Neural progenitor cell (in vitro differentiated cells): ENCODE measurements around the gene LMTK2. TPM values are rescaled to one million over a fixed set of nuclear protein-coding genes. Genes with fewer than 3 reads are reported as not detected.

Experiments
- DNase-seq: peaks from one replicate; pipeline ENCODE4 v3.0.0-alpha.2; 2016; ENCODE audit warnings: low spot score
- H2AFZ ChIP-seq: fragments of 200-600 bp; sonication (generic); replicated peaks from 2 replicates; pipeline ENCODE4 v1.6.1; 2016; ENCODE audit warnings: antibody characterized with exemption
- H3F3A ChIP-seq: fragments of 200-600 bp; sonication (generic); 2 replicates; pipeline ENCODE4 v1.6.1; 2016; ENCODE audit warnings: antibody characterized with exemption, low read depth
- H3K27ac ChIP-seq: fragments of 200-600 bp; sonication (generic); 2 replicates; pipeline ENCODE4 v1.5.1; 2016; ENCODE audit warnings: mild to moderate bottlenecking
- H3K27me3 ChIP-seq: fragments of 200-600 bp; sonication (generic); 2 replicates; pipeline ENCODE4 v1.6.1; 2016; ENCODE audit warnings: mild to moderate bottlenecking, moderate library complexity
- H3K36me3 ChIP-seq: fragments of 200-600 bp; sonication (generic); 2 replicates; pipeline ENCODE4 v1.5.1; 2016
- H3K4me1 ChIP-seq: fragments of 200-600 bp; sonication (generic); 2 replicates; pipeline ENCODE4 v1.6.1; 2016; ENCODE audit warnings: mixed run types
- H3K4me2 ChIP-seq: fragments of 200-600 bp; sonication (generic); 2 replicates; pipeline ENCODE4 v1.6.1; 2016
- H3K4me3 ChIP-seq: fragments of 200-600 bp; sonication (generic); 2 replicates; pipeline ENCODE4 v1.5.1; 2016
- H3K79me2 ChIP-seq: fragments of 200-600 bp; sonication (generic); 2 replicates; pipeline ENCODE4 v1.6.1; 2016; ENCODE audit warnings: low read depth
- H3K9ac ChIP-seq: fragments of 200-600 bp; sonication (generic); 2 replicates; pipeline ENCODE4 v1.6.1; 2016
- H3K9me3 ChIP-seq: fragments of 200-600 bp; sonication (generic); 2 replicates; pipeline ENCODE4 v1.5.1; 2016; ENCODE audit warnings: low read depth
- H4K20me1 ChIP-seq: fragments of 200-600 bp; sonication (generic); 2 replicates; pipeline ENCODE4 v1.6.1; 2016; ENCODE audit warnings: low read depth
- H3K27ac Mint-ChIP-seq: 3 replicates; pipeline ENCODE4 v1.8.0; 2021; ENCODE audit warnings: mixed read lengths
- H3K27me3 Mint-ChIP-seq: 2 replicates; pipeline ENCODE4 v1.8.0; 2022; ENCODE audit warnings: low read depth, mild to moderate bottlenecking, inconsistent platforms, moderate library complexity, mixed read lengths; ENCODE audit not compliant: insufficient read depth
- H3K36me3 Mint-ChIP-seq: 3 replicates; pipeline ENCODE4 v1.8.0; 2021; ENCODE audit warnings: mixed read lengths
- H3K4me1 Mint-ChIP-seq: 3 replicates; pipeline ENCODE4 v1.8.0; 2021; ENCODE audit warnings: mixed read lengths
- H3K4me3 Mint-ChIP-seq: 3 replicates; pipeline ENCODE4 v1.8.0; 2021; ENCODE audit warnings: mild to moderate bottlenecking, moderate library complexity, mixed read lengths
- H3K9me3 Mint-ChIP-seq: 3 replicates; pipeline ENCODE4 v1.8.0; 2020; ENCODE audit warnings: mixed read lengths
- EZH2 ChIP-seq: fragments of 200-600 bp; sonication (generic); IDR thresholded peaks from 2 replicates; pipeline ENCODE4 v1.6.1; 2017; ENCODE audit warnings: antibody characterized with exemption, mild to moderate bottlenecking, moderate library complexity
- EZH2phosphoT487 ChIP-seq: fragments of 200-600 bp; sonication (generic); IDR thresholded peaks from 2 replicates; pipeline ENCODE4 v1.6.1; 2017; ENCODE audit warnings: antibody characterized with exemption
- total RNA-seq: library from RNA; depleted of rRNA; stranded (reverse); fragments of >200 nt; gene quantifications from 2 replicates; pipeline ENCODE4 v1.2.3, GENCODE V29; 2015; ENCODE audit warnings: low replicate concordance
- TF ChIP-seq, protein P1 (sequence below): fragments of 200-600 bp; sonication (generic); IDR thresholded peaks from 2 replicates; pipeline ENCODE4 v1.5.1; 2017; ENCODE audit warnings: antibody characterized with exemption, mild to moderate bottlenecking

Gene LMTK2
- total RNA-seq, 1 donor from 2014 or later, result 14.1 TPM

DNA sequence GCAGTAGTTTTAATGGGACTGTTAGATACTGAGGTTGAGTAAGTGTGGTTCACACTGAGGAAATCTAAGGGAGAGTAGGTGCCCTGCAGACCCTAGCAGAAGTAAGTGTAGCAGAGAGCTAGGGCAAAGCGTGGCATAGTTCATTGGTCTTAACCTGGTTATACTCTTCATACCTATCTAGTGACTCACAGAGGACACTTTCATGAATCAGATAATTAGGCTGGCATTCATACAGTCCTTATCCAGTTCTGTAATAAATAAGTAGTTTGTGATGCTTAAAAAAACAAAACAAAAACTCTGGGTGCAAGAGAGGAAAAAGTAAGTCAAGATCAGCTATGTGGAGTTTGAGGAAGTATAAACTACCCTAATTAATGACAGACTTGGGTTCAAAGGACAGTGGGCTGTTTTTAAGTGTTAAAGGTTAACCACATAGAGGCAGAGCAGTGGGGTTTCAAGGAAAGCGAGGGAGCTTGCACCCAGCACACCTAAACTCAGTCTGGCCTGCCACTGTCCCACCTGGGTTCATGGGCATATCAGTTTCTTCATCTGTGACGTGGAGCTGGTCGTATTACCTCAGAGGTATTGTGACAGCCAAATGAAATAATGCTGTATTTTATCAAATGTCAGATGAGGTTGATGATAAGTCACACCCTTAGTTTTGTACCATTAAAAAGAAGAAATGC lies 27.1 kb downstream of the LMTK2 start:
- Histone ChIP-seq H3K36me3 (no peaks in the 10 kb centered on the region), H3K4me2 (no peak overlapping the region), H3K27ac (no peak overlapping the region), H3K79me2 (peaks cover 46% of the 10 kb centered on the region), H3K9me3 (no peaks in the 10 kb centered on the region), H3K9ac (no peak overlapping the region), H3K27me3 (no peaks in the 10 kb centered on the region), H4K20me1 (peaks cover 80% of the 10 kb centered on the region), H2AFZ (no peak overlapping the region), H3F3A (peaks cover 6% of the 10 kb centered on the region), H3K4me1 (peaks cover 22% of the 10 kb centered on the region), H3K4me3 (no peak overlapping the region)
- no peak for DNase-seq
- peaks cover 34% of the 10 kb centered on the region for H3K4me1 Mint-ChIP-seq
- no peak for TF ChIP-seq EZH2
- peaks cover 4% of the 10 kb centered on the region for H3K36me3 Mint-ChIP-seq
- no peak overlapping the region for H3K27ac Mint-ChIP-seq
- H3K9me3 Mint-ChIP-seq, result no peaks in the 10 kb centered on the region
- H3K27me3 Mint-ChIP-seq, result no peaks in the 10 kb centered on the region
- no peak overlapping the region for H3K4me3 Mint-ChIP-seq

DNA sequence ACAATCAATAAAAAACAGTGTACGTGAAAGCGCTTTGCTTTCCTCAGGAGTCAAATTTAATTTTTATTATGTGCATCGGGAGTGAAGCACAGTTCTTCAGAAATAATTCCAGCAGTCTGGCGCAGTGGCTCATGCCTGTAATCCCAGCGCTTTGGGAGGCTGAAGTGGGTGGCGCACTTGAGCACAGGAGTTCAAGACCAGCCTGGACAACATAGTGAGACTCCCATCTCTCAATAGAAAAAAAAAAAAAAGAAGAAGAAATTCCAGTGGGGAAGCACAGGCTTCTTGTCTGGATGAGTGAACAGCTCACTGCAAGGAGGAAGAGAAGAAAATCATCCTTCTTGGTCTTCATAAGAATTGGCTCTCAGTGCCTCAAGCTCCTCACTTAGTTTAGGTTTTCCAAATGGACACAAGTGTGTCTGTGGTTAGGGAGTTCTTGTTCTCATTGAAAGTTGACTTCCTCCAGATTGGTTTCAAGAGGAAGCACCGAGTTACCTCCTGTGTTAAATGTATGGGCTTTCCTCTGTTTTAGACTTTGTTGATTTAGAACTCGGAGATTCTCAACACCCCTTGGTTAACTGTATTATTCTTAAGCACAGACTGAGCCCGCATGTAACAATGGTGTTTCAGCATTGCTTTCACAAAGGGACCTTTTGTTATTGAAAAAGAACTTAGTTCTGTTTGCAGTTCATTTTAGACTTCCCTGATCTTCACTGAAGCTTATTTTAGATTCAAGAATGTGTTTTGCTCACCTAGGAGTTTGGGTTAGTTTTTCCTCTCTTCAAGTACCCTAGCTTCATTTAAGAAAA lies 28.0 kb downstream of the LMTK2 start:
- Mint-ChIP-seq H3K36me3 (peaks cover 4% of the 10 kb centered on the region), H3K27me3 (no peaks in the 10 kb centered on the region), H3K27ac (no peak overlapping the region), H3K9me3 (no peaks in the 10 kb centered on the region), H3K4me3 (no peak overlapping the region), H3K4me1 (peaks cover 34% of the 10 kb centered on the region)
- Histone ChIP-seq H3K4me3 (no peak overlapping the region), H3F3A (peaks cover 6% of the 10 kb centered on the region), H3K27ac (no peak overlapping the region), H3K27me3 (no peaks in the 10 kb centered on the region), H3K79me2 (peaks cover 46% of the 10 kb centered on the region), H3K4me2 (peak overlapping the region; percentile 24), H3K36me3 (no peaks in the 10 kb centered on the region), H3K9me3 (no peaks in the 10 kb centered on the region), H2AFZ (no peak overlapping the region), H3K4me1 (peaks cover 22% of the 10 kb centered on the region), H4K20me1 (peaks cover 74% of the 10 kb centered on the region), H3K9ac (no peak overlapping the region)
- DNase-seq, result peak; percentile 30
- TF ChIP-seq EZH2 (no peak), EZH2phosphoT487 (no peak)
- TF ChIP-seq, protein P1, sequence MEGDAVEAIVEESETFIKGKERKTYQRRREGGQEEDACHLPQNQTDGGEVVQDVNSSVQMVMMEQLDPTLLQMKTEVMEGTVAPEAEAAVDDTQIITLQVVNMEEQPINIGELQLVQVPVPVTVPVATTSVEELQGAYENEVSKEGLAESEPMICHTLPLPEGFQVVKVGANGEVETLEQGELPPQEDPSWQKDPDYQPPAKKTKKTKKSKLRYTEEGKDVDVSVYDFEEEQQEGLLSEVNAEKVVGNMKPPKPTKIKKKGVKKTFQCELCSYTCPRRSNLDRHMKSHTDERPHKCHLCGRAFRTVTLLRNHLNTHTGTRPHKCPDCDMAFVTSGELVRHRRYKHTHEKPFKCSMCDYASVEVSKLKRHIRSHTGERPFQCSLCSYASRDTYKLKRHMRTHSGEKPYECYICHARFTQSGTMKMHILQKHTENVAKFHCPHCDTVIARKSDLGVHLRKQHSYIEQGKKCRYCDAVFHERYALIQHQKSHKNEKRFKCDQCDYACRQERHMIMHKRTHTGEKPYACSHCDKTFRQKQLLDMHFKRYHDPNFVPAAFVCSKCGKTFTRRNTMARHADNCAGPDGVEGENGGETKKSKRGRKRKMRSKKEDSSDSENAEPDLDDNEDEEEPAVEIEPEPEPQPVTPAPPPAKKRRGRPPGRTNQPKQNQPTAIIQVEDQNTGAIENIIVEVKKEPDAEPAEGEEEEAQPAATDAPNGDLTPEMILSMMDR, result no peak

DNA sequence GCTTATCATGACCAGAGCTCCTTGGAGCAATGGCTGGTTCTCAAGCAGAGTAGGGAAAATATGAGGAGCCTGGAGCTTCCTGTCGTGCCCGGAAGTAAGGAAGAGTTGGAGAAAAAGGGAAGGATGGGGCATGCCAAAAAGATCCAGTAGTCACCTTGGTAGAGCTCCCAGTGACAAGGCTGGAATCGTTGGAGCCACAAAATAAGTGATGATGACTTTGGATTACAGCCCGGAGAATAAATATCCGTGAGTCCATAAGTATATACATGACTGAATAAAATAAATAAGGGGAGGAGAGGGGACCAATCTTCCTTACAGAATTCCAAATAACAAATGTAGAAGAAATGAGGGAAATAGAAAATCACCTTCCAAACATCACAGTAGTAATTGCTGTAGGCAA lies 29.3 kb downstream of the LMTK2 start:
- no peaks in the 10 kb centered on the region for H3K36me3 ChIP-seq
- H3K36me3 Mint-ChIP-seq, result peaks cover 6% of the 10 kb centered on the region
- H3K9me3 Mint-ChIP-seq, result no peaks in the 10 kb centered on the region
- TF ChIP-seq, protein P1, result no peak
- TF ChIP-seq EZH2 (no peak), EZH2phosphoT487 (no peak)
- peaks cover 30% of the 10 kb centered on the region for H3K4me1 Mint-ChIP-seq
- H3K27ac Mint-ChIP-seq, result no peak overlapping the region
- H3K4me1 ChIP-seq, result peaks cover 22% of the 10 kb centered on the region
- H3K4me3 Mint-ChIP-seq, result no peak overlapping the region
- H3K4me2 ChIP-seq, result no peak overlapping the region
- DNase-seq, result no peak
- H3K27me3 ChIP-seq, result no peaks in the 10 kb centered on the region
- H3K27me3 Mint-ChIP-seq, result no peaks in the 10 kb centered on the region
- H3K9ac ChIP-seq, result no peak overlapping the region
- no peak overlapping the region for H3K27ac ChIP-seq
- H3F3A ChIP-seq, result peaks cover 5% of the 10 kb centered on the region
- peaks cover 43% of the 10 kb centered on the region for H3K79me2 ChIP-seq
- no peak overlapping the region for H3K4me3 ChIP-seq
- H2AFZ ChIP-seq, result no peak overlapping the region
- H3K9me3 ChIP-seq, result no peaks in the 10 kb centered on the region
- H4K20me1 ChIP-seq, result peaks cover 60% of the 10 kb centered on the region

DNA sequence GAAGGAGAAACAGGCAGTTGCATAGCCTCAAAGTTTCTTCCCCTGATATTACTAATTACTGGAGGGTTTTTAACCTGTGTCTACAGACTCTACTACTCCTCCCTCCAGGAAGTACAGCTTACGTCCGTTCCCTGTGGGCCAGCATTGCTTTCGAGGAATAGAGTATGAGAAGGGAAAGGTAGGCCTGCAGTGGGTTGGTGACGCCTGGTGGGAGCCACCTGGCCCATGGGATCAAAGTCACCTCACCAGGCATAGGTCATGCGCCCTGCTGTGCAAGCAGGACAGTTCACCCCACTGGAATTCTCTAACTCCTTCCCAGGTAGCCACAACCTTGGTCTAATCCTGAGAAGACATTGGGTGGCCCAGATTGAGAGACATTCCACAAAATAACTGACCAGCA lies 29.8 kb downstream of the LMTK2 start:
- no peaks in the 10 kb centered on the region for H3K27me3 ChIP-seq
- no peaks in the 10 kb centered on the region for H3K27me3 Mint-ChIP-seq
- H3F3A ChIP-seq, result peaks cover under 1% of the 10 kb centered on the region
- no peak overlapping the region for H3K27ac ChIP-seq
- no peak for DNase-seq
- no peak overlapping the region for H3K4me3 Mint-ChIP-seq
- peaks cover 18% of the 10 kb centered on the region for H3K4me1 ChIP-seq
- no peak overlapping the region for H3K4me3 ChIP-seq
- peaks cover 26% of the 10 kb centered on the region for H3K4me1 Mint-ChIP-seq
- H3K9me3 Mint-ChIP-seq, result no peaks in the 10 kb centered on the region
- H3K9ac ChIP-seq, result no peak overlapping the region
- H3K9me3 ChIP-seq, result no peaks in the 10 kb centered on the region
- H3K4me2 ChIP-seq, result no peak overlapping the region
- peaks cover 8% of the 10 kb centered on the region for H3K36me3 Mint-ChIP-seq
- no peak for TF ChIP-seq EZH2
- TF ChIP-seq, protein P1, result no peak
- TF ChIP-seq EZH2phosphoT487, result no peak
- no peaks in the 10 kb centered on the region for H3K36me3 ChIP-seq
- no peak overlapping the region for H2AFZ ChIP-seq
- H4K20me1 ChIP-seq, result peaks cover 56% of the 10 kb centered on the region
- peaks cover 39% of the 10 kb centered on the region for H3K79me2 ChIP-seq
- no peak overlapping the region for H3K27ac Mint-ChIP-seq
